HL-60 (cell line): ENCODE measurements around the gene PKDREJ.

Experiments used
- POLR2AphosphoS5 ChIP-seq: IDR thresholded peaks from 2 replicates; pipeline ENCODE4 v1.6.1; 2012; ENCODE audit warnings: low read depth
- TF ChIP-seq, protein P1 (sequence below): IDR thresholded peaks from one replicate; pipeline ENCODE4 v1.5.1; 2011; ENCODE audit warnings: low read length, control low read depth, inconsistent platforms; ENCODE audit not compliant: insufficient read depth

- no peak for TF ChIP-seq POLR2AphosphoS5
- TF ChIP-seq, protein P1, sequence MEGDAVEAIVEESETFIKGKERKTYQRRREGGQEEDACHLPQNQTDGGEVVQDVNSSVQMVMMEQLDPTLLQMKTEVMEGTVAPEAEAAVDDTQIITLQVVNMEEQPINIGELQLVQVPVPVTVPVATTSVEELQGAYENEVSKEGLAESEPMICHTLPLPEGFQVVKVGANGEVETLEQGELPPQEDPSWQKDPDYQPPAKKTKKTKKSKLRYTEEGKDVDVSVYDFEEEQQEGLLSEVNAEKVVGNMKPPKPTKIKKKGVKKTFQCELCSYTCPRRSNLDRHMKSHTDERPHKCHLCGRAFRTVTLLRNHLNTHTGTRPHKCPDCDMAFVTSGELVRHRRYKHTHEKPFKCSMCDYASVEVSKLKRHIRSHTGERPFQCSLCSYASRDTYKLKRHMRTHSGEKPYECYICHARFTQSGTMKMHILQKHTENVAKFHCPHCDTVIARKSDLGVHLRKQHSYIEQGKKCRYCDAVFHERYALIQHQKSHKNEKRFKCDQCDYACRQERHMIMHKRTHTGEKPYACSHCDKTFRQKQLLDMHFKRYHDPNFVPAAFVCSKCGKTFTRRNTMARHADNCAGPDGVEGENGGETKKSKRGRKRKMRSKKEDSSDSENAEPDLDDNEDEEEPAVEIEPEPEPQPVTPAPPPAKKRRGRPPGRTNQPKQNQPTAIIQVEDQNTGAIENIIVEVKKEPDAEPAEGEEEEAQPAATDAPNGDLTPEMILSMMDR = no peak
Observed at GRCh38 chr22:46293577-46294260, 30.6 kb upstream of the PKDREJ start.
